ENCODE measurements around the gene NOXO1.
A peak's percentile ranks its signal among the peaks of the same experiment; 100 is the strongest.

The NOXO1 gene

GRCh38 chr16:1932050-1933028 is 48.9 kb downstream of the NOXO1 start:
- H3K4me3 ChIP-seq (ENCODE audit: low read depth, low read length), result no peak overlapping the region
- no peak for DNase-seq (ENCODE audit: low read depth)
- peak; percentile 56 for TF ChIP-seq CTCF (IDR thresholded peaks at IDR 0.05; ENCODE audit: control insufficient read depth, extremely low read depth, insufficient read depth)

GRCh38 chr16:1930338-1930720 is 50.9 kb downstream of the NOXO1 start:
- no peak for TF ChIP-seq CTCF (IDR thresholded peaks at IDR 0.05; ENCODE audit: control insufficient read depth, extremely low read depth, insufficient read depth)
- DNase-seq (ENCODE audit: low read depth), result no peak
- H3K4me3 ChIP-seq (ENCODE audit: low read depth, low read length), result no peak overlapping the region

DNA sequence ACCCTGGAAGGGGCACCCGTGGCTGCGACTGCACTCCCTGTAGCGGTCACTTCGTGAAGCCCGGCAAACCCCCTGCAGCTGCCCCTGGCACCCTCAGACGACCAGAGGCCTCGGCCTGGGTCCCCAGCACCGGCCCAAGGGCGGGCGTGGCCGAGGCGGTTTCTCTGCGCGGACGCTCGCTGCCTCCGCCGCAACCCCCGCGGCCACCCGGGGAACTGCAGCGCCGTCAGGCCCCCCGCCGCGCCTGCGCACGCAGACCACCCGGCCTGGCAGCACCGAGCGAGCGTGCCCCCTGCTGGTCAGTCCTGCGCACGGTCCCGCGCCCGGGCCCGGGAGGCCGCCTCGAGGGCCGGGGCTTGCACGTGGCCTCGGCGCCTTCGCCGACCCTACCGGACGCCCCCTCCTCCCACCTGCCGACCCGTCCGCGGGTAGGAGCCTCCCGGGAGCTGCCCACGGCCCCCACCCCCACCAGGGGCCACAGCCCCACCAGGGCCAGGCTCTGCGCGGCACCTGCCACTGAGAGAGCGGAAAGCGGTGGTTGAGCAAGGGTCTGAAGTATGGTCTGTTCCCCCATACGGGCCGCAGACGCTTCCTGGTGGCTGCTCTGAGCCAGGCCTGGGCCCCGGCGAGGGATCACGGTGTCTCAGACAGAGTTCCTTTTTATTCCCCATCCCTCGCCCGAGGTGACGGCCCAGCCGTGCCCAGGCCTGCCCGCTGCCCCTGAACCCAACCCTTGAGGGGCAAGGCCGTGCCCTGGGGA is 51.5 kb downstream of the NOXO1 start:
- peak overlapping the region; percentile 17 for H3K4me3 ChIP-seq (ENCODE audit: low read depth, low read length)
- no peak for DNase-seq (ENCODE audit: low read depth)
- TF ChIP-seq CTCF (IDR thresholded peaks at IDR 0.05; ENCODE audit: control insufficient read depth, extremely low read depth, insufficient read depth), result peak; percentile 99

DNA sequence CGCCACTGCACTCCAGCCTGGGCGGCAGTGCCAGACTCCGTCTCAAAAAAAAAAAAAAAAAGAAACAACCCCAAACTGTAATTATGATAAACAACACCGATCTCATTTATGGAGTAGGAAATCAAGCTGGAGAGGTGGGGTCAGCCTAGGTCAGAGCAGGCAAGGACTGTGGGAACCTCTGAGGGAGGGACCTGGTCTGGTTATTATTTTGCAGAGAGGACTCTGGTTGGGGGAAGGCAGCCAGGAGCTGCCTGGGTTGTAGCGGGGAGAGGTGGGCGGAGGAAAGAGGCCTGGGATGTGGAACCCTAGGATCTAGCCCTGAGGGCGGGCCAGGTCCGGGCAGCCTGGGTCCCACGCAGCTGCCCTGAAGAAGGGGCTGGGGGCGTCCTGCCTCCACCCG is 52.2 kb downstream of the NOXO1 start:
- no peak for DNase-seq (ENCODE audit: low read depth)

More for the DNA sequence above, 52.2 kb downstream of the NOXO1 start:
- H3K4me3 ChIP-seq (ENCODE audit: low read depth, low read length), result peak overlapping the region; percentile 17
- TF ChIP-seq CTCF (IDR thresholded peaks at IDR 0.05; ENCODE audit: control insufficient read depth, extremely low read depth, insufficient read depth), result no peak
